Heart right ventricle (tissue), 16 donors: ENCODE data around the gene FCAMR. TPM values are rescaled to one million over a fixed set of nuclear protein-coding genes. Genes with fewer than 3 reads are reported as not detected.

Source experiments
- ATAC-seq, 8 donors: fragments of 200-7000 bp; cut with Tn5 transposase; one replicate each; pipeline ENCODE4 v1.9.1; 2020; ENCODE audit warnings: mild to moderate bottlenecking in 8 of 8, moderate library complexity in 8 of 8, moderate number of reproducible peaks in 1 of 8
- DNase-seq, 2 donors: peaks; one replicate each; pipeline ENCODE4 v3.0.0-alpha.2; 2020
- H3K27ac ChIP-seq, 10 donors: fragments of 200-600 bp; sonication (generic) in 2 of 10; one replicate each; pipeline versions ENCODE4 v1.5.0 to v1.8.0; 2020 to 2022; ENCODE audit warnings: mild to moderate bottlenecking in 3 of 10
- H3K27me3 ChIP-seq, 7 donors: fragments of 200-600 bp; one replicate each; pipeline ENCODE4 v1.8.0; 2021 to 2022; ENCODE audit warnings: mild to moderate bottlenecking in 2 of 7
- H3K36me3 ChIP-seq, 9 donors: fragments of 200-600 bp; sonication (generic) in 1 of 9; one replicate each; pipeline versions ENCODE4 v1.5.0 to v1.8.0; 2020 to 2022; ENCODE audit warnings: mild to moderate bottlenecking in 2 of 9
- H3K4me1 ChIP-seq, 9 donors: fragments of 200-600 bp; sonication (generic) in 1 of 9; one replicate each; pipeline versions ENCODE4 v1.5.0 to v1.8.0; 2020 to 2022; ENCODE audit warnings: mild to moderate bottlenecking in 4 of 9
- H3K4me3 ChIP-seq, 10 donors: fragments of 200-600 bp; sonication (generic) in 2 of 10; one replicate each; pipeline versions ENCODE4 v1.5.0 to v1.8.0; 2020 to 2022; ENCODE audit warnings: mild to moderate bottlenecking in 7 of 10, moderate library complexity in 2 of 10
- H3K9me3 ChIP-seq, 11 donors: fragments of 200-600 bp in 10 of 11; sonication (generic) in 2 of 11; one replicate each; pipeline versions ENCODE4 v1.5.0 to v1.8.0; 2013 to 2022; ENCODE audit warnings: mild to moderate bottlenecking in 2 of 11, control low read depth in 1 of 11, moderate library complexity in 1 of 11
- WGBS, 2 donors: extraction: QIAGEN DNeasy Blood & Tissue Kit; methylation state at CpG; one replicate each; pipeline ENCODE4 v1.1.7; 2013; ENCODE audit warnings: inconsistent platforms in 1 of 2; 5-methylcytosine and 5-hydroxymethylcytosine counted together
- intact Hi-C, 10 donors: fragments of 100-400 bp; cut with DNase I; formaldehyde crosslinking; loops; one replicate each; pipeline versions ENCODE4 v1.11.1 to v1.14.2; 2022
- polyA plus RNA-seq, 2 donors: library from polyadenylated mRNA; stranded (reverse); fragments of 200-250 nt; gene quantifications; one replicate each; pipeline ENCODE4 v1.2.3, GENCODE V29; 2013
- total RNA-seq, 10 donors: library from RNA; stranded (reverse); fragmentation: NEBNext Ultra II Directional in 3 of 10; extraction: Animal tissue kit (Norgen Biotek cat#: 25700) in 3 of 10; gene quantifications; one replicate each; pipeline versions ENCODE4 v1.2.1 to v1.2.4, GENCODE V29; 2021 to 2023
- TF ChIP-seq, protein P1 (sequence below), 9 donors: fragments of 200-600 bp; sonication (generic) in 2 of 9; IDR thresholded peaks; one replicate each; pipeline versions ENCODE4 v1.5.0 to v1.8.0; 2021 to 2022; ENCODE audit warnings: antibody characterized with exemption in 9 of 9, mild to moderate bottlenecking in 5 of 9, moderate library complexity in 1 of 9
- donor health status: Arrhythmogenic right ventricular cardiomyopathy.
- donor health status: ischemic (EF 13 %, LVEDD 7.1; RV severe dilation, severe dysfunction).
- donor health status: healthy with polysubstance abuse.
- donor health status: DM: no; HTN: yes; CAD: no.
- donor health status: DM: no; HTN: no; CAD: no.
- donor health status: ischemic (EF 25% LVEDD 6.9; RV normal size, moderate dysfunction).
- donor health status: ischemic (EF 25% LVEDD 5.7; RV mildly dilated, moderate dysfunction).
- donor health status: healthy.
- donor health status: DM: yes; HTN: yes; CAD: no.
- donor health status: Ischemic cardiomyopathy.
- donor health status: ischemic (EF 35%, LVEDD 5.7; RV mildly dilated, moderate dysfunction).
- donor health status: nonischemic (EF 11% LVEDD 7.7; RV severe dilation, severe dysfunction).
- donor health status: DM: yes; HTN: yes; CAD: no.
- donor health status: PGD.
- donor health status: ischemic (EF 29% LVEDD 5.4; RV normal size, mild dysfunction).
- donor health status: nonischemic (EF 23%, LVEDD 6.1; RV moderate dilation, normal function).

Gene FCAMR
- total and polyA plus RNA-seq, 12 donors = not detected

GRCh38 chr1:206949641-206950040 lies 20.6 kb downstream of the FCAMR start:
- ATAC-seq (no peak), DNase-seq (no peak)
- TF ChIP-seq, protein P1, sequence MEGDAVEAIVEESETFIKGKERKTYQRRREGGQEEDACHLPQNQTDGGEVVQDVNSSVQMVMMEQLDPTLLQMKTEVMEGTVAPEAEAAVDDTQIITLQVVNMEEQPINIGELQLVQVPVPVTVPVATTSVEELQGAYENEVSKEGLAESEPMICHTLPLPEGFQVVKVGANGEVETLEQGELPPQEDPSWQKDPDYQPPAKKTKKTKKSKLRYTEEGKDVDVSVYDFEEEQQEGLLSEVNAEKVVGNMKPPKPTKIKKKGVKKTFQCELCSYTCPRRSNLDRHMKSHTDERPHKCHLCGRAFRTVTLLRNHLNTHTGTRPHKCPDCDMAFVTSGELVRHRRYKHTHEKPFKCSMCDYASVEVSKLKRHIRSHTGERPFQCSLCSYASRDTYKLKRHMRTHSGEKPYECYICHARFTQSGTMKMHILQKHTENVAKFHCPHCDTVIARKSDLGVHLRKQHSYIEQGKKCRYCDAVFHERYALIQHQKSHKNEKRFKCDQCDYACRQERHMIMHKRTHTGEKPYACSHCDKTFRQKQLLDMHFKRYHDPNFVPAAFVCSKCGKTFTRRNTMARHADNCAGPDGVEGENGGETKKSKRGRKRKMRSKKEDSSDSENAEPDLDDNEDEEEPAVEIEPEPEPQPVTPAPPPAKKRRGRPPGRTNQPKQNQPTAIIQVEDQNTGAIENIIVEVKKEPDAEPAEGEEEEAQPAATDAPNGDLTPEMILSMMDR (IDR thresholded peaks at IDR 0.05) = no peak
- Histone ChIP-seq H3K27ac (no peak overlapping the region), H3K27me3 (peaks cover 0 to 35% (median 20%) of the 10 kb centered on the region in 7 donors), H3K4me1 (peaks cover 0 to 9% (median 0%) of the 10 kb centered on the region in 9 donors), H3K36me3 (no peaks in the 10 kb centered on the region), H3K9me3 (peaks cover 0 to 5% (median 0%) of the 10 kb centered on the region in 11 donors), H3K4me3 (no peak overlapping the region)
- intact Hi-C loops = no loop called here
- 93 to 96% methylated on average over 5 of the region's 5 CpGs for WGBS, 2 donors

- DNase-seq (no peak), ATAC-seq (peak in 2 of 8 donors; percentile 29 to 34)
- 83 to 88% methylated on average over 4 of the region's 4 CpGs for WGBS, 2 donors
- intact Hi-C loops = no loop called here
- TF ChIP-seq, protein P1 (IDR thresholded peaks at IDR 0.05) = no peak
- H3K36me3 ChIP-seq = no peaks in the 10 kb centered on the region
- peaks cover 0 to 9% (median 0%) of the 10 kb centered on the region in 9 donors for H3K4me1 ChIP-seq
- peaks cover 0 to 38% (median 24%) of the 10 kb centered on the region in 7 donors for H3K27me3 ChIP-seq
- peaks cover 0 to 5% (median 0%) of the 10 kb centered on the region in 11 donors for H3K9me3 ChIP-seq
- H3K27ac ChIP-seq = no peak overlapping the region
- no peak overlapping the region for H3K4me3 ChIP-seq
Measured at GRCh38 chr1:206949208-206949607, 21.1 kb downstream of the FCAMR start.

DNA sequence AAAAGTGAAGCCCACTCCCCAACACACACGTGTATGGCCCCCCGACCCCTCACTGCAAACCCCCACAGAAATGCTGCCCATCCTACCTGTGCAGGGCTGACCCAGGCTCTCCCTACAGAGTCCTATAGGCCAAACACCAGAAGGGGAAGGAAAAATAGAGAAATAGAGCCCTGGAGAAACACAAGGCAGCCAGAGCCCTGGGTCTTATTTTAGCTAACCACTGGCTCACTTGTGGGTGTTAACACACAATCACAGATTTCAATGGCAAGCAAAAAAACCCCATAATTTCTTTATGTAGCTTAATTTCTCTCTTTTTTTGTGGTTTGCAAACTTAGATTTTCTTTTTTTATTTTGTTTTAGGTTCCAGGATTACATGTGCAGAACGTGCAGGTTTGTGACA lies 23.0 kb downstream of the FCAMR start:
- ATAC-seq = no peak
- TF ChIP-seq, protein P1 (IDR thresholded peaks at IDR 0.05) = no peak
- intact Hi-C loops = no loop called here
- Histone ChIP-seq H3K27ac (no peak overlapping the region), H3K4me1 (peaks cover 0 to 9% (median 0%) of the 10 kb centered on the region in 9 donors), H3K4me3 (no peak overlapping the region), H3K9me3 (peaks cover 0 to 5% (median 0%) of the 10 kb centered on the region in 11 donors), H3K27me3 (peaks cover 0 to 52% (median 33%) of the 10 kb centered on the region in 7 donors), H3K36me3 (no peaks in the 10 kb centered on the region)
- 84 to 92% methylated on average over 3 of the region's 3 CpGs for WGBS, 2 donors
- DNase-seq = no peak

DNA sequence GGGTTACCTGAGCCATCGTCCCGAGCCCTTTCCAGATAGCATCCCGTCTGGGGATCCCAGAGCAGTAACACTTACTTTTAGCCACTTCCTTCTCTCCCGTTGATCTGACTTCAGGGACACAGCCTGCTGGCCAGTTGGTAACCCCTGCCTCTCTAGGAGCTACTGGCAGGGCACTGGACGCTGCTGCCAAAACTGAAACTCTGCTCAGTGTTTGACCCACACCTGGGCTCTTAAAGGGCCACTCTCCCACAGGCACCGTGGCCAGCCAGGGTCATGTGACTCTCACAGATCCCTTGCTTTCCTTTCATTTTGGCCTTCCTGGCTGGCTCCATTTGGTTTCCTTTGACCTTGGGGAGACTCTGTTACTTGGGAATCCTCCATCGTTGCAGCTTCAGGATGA lies 24.0 kb downstream of the FCAMR start, which contains the start of gene PIGR:
TSS of gene PIGR (minus strand) at position 206 of the 400 bp plus-strand sequence. CDS start 5,935 bp downstream, outside the sequence.
- H3K4me1 ChIP-seq = peaks cover 0 to 9% (median 0%) of the 10 kb centered on the region in 9 donors
- TF ChIP-seq, protein P1 (IDR thresholded peaks at IDR 0.05) = no peak
- ATAC-seq (peak in 1 of 8 donors; percentile 17), DNase-seq (no peak)
- WGBS, 2 donors = 44 to 50% methylated on average over 7 of the region's 7 CpGs
- no peak within 1 kb of the TSS for H3K4me3 ChIP-seq
- H3K27ac ChIP-seq = no peak within 1 kb of the TSS
- H3K27me3 ChIP-seq = peaks cover 0 to 57% (median 33%) of the 10 kb centered on the region in 7 donors
- H3K9me3 ChIP-seq = peaks cover 0 to 5% (median 0%) of the 10 kb centered on the region in 11 donors
- intact Hi-C loops = no loop called here
- no peaks in the 10 kb centered on the region for H3K36me3 ChIP-seq
